CD4-positive, CD25-positive, alpha-beta regulatory T cell (primary cell): ENCODE results near the gene MYRF. TPM values are rescaled to one million over a fixed set of nuclear protein-coding genes. Genes with fewer than 3 reads are reported as not detected.
A peak's percentile ranks its signal among the peaks of the same experiment; 100 is the strongest.

Source experiments
- ATAC-seq, 2 donors: fragments of 150-1000 bp; cut with Tn5 transposase; one replicate each; pipeline ENCODE4 v1.10.0; 2021; ENCODE audit warnings: low read depth in 2 of 2, moderate number of reproducible peaks in 2 of 2, moderate library complexity in 1 of 2
- DNase-seq, 3 donors: peaks; one replicate each; pipeline versions ENCODE4 v3.0.0 to v3.0.0-alpha.2; 2012 to 2022; ENCODE audit warnings: mixed read lengths in 1 of 3
- H3K27ac ChIP-seq: one replicate; pipeline ENCODE4 v1.7.0; 2013; ENCODE audit warnings: mild to moderate bottlenecking, low read length; ENCODE audit not compliant: insufficient read depth, poor library complexity, severe bottlenecking
- H3K27me3 ChIP-seq: one replicate; pipeline ENCODE4 v1.7.0; 2013; ENCODE audit warnings: low read length; ENCODE audit not compliant: control insufficient read depth, insufficient read depth
- H3K36me3 ChIP-seq: one replicate; pipeline ENCODE4 v1.7.0; 2013; ENCODE audit warnings: mild to moderate bottlenecking, low read length, moderate library complexity; ENCODE audit not compliant: control insufficient read depth, insufficient read depth
- H3K4me1 ChIP-seq: 2 replicates; pipeline ENCODE4 v1.7.0; 2013; ENCODE audit warnings: mild to moderate bottlenecking, low read length; ENCODE audit not compliant: insufficient read depth, control insufficient read depth, poor library complexity, severe bottlenecking
- H3K4me3 ChIP-seq: one replicate; pipeline ENCODE4 v1.7.0; 2013; ENCODE audit warnings: low read depth, mild to moderate bottlenecking, low read length, moderate library complexity
- H3K9me3 ChIP-seq, 2 experiments: 1 replicate in 1 of 2; 2 replicates in 1 of 2; pipeline ENCODE4 v1.7.0; 2013; ENCODE audit warnings: low read length in 2 of 2, mild to moderate bottlenecking in 1 of 2, moderate library complexity in 1 of 2; ENCODE audit not compliant: control insufficient read depth in 2 of 2
- H3K27ac Mint-ChIP-seq, 3 donors: one replicate each; pipeline ENCODE4 v1.8.0; 2020 to 2022; ENCODE audit warnings: mild to moderate bottlenecking in 3 of 3, mixed read lengths in 3 of 3, moderate library complexity in 2 of 3
- H3K27me3 Mint-ChIP-seq: one replicate; pipeline ENCODE4 v1.8.0; 2022; ENCODE audit warnings: mild to moderate bottlenecking, mixed read lengths
- H3K36me3 Mint-ChIP-seq: one replicate; pipeline ENCODE4 v1.8.0; 2020; ENCODE audit warnings: mixed read lengths
- H3K4me1 Mint-ChIP-seq, 4 donors: one replicate each; pipeline ENCODE4 v1.8.0; 2020 to 2022; ENCODE audit warnings: mixed read lengths in 4 of 4, mild to moderate bottlenecking in 1 of 4
- H3K4me3 Mint-ChIP-seq, 4 donors: one replicate each; pipeline ENCODE4 v1.8.0; 2020 to 2022; ENCODE audit warnings: mild to moderate bottlenecking in 4 of 4, mixed read lengths in 4 of 4, moderate library complexity in 3 of 4
- H3K9me3 Mint-ChIP-seq, 7 donors: one replicate each; pipeline ENCODE4 v1.8.0; 2020 to 2022; ENCODE audit warnings: mixed read lengths in 7 of 7, mild to moderate bottlenecking in 3 of 7, moderate library complexity in 2 of 7
- polyA plus RNA-seq, 4 donors: library from polyadenylated mRNA; unstranded; fragments of 300-500 nt; fragmentation: Illumina TruSeq; gene quantifications; one replicate each; pipeline ENCODE4 v1.2.3, GENCODE V29; 2021
- total RNA-seq: library from RNA; stranded (reverse); gene quantifications from one replicate; pipeline ENCODE4 v1.2.3, GENCODE V29; 2022

The MYRF gene
- total and polyA plus RNA-seq, 5 donors from 2014 or later, result 0.20 to 0.74 (median 0.30) TPM; not detected in 2

DNA sequence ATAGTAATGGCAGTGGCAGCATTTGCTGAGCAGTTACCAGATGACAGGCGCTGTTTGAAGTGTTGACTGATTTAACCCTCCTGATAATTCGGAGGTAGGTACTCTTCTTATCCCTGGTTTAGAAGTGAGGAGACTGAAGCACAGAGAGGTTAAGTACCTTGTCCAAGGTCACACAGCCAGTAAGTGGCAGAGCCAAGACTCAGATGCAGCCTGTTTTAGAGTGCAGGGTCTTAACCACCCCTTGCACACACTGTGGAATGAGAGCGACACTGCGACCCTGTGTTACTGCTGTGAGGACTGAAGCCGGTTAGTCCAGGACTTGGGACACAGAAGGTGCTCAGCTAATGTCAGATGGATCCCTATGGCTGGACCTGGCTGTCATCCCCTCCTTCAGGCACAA lies 37.5 kb upstream of the MYRF start:
- Histone ChIP-seq H3K4me3 (no peak overlapping the region), H3K9me3 (no peaks in the 10 kb centered on the region), H3K27me3 (no peaks in the 10 kb centered on the region), H3K27ac (no peak overlapping the region), H3K36me3 (no peaks in the 10 kb centered on the region), H3K4me1 (no peaks in the 10 kb centered on the region)
- H3K27ac Mint-ChIP-seq, result no peak overlapping the region
- no peak for ATAC-seq
- H3K36me3 Mint-ChIP-seq, result no peaks in the 10 kb centered on the region
- no peaks in the 10 kb centered on the region for H3K9me3 Mint-ChIP-seq
- no peak for DNase-seq
- H3K4me3 Mint-ChIP-seq, result no peak overlapping the region
- H3K27me3 Mint-ChIP-seq, result no peaks in the 10 kb centered on the region
- no peaks in the 10 kb centered on the region for H3K4me1 Mint-ChIP-seq

GRCh38 chr11:61715867-61716266 lies 36.6 kb upstream of the MYRF start:
- no peak overlapping the region for H3K27ac ChIP-seq

GRCh38 chr11:61716478-61717285 lies 35.8 kb upstream of the MYRF start:
- H3K4me1 Mint-ChIP-seq, result no peaks in the 10 kb centered on the region
- Histone ChIP-seq H3K4me3 (no peak overlapping the region), H3K9me3 (no peaks in the 10 kb centered on the region), H3K36me3 (no peaks in the 10 kb centered on the region), H3K27me3 (no peaks in the 10 kb centered on the region), H3K4me1 (no peaks in the 10 kb centered on the region), H3K27ac (no peak overlapping the region)
- H3K9me3 Mint-ChIP-seq, result no peaks in the 10 kb centered on the region
- no peak overlapping the region for H3K27ac Mint-ChIP-seq
- H3K36me3 Mint-ChIP-seq, result no peaks in the 10 kb centered on the region
- peak overlapping the region in 1 of 4 donors; percentile 8 for H3K4me3 Mint-ChIP-seq
- ATAC-seq (no peak), DNase-seq (no peak)
- H3K27me3 Mint-ChIP-seq, result no peaks in the 10 kb centered on the region

More at GRCh38 chr11:61715867-61716266, 36.6 kb upstream of the MYRF start:
- H3K9me3 Mint-ChIP-seq, result no peaks in the 10 kb centered on the region
- H3K27ac Mint-ChIP-seq, result no peak overlapping the region
- Histone ChIP-seq H3K27me3 (no peaks in the 10 kb centered on the region), H3K4me3 (no peak overlapping the region), H3K4me1 (no peaks in the 10 kb centered on the region), H3K36me3 (no peaks in the 10 kb centered on the region), H3K9me3 (no peaks in the 10 kb centered on the region)
- no peaks in the 10 kb centered on the region for H3K27me3 Mint-ChIP-seq
- DNase-seq (no peak), ATAC-seq (no peak)
- no peak overlapping the region for H3K4me3 Mint-ChIP-seq
- no peaks in the 10 kb centered on the region for H3K4me1 Mint-ChIP-seq
- H3K36me3 Mint-ChIP-seq, result no peaks in the 10 kb centered on the region

GRCh38 chr11:61717286-61718033 lies 35.0 kb upstream of the MYRF start:
- Histone ChIP-seq H3K4me3 (no peak overlapping the region), H3K27me3 (no peaks in the 10 kb centered on the region), H3K27ac (no peak overlapping the region), H3K36me3 (no peaks in the 10 kb centered on the region), H3K9me3 (no peaks in the 10 kb centered on the region), H3K4me1 (no peaks in the 10 kb centered on the region)
- Mint-ChIP-seq H3K27me3 (no peaks in the 10 kb centered on the region), H3K4me1 (no peaks in the 10 kb centered on the region), H3K36me3 (no peaks in the 10 kb centered on the region), H3K9me3 (no peaks in the 10 kb centered on the region), H3K4me3 (peak overlapping the region in 1 of 4 donors; percentile 8), H3K27ac (no peak overlapping the region)
- no peak for ATAC-seq
- no peak for DNase-seq

- H3K4me1 ChIP-seq, result no peaks in the 10 kb centered on the region
- no peak overlapping the region for H3K4me3 ChIP-seq
- H3K27ac ChIP-seq, result no peak overlapping the region
- no peaks in the 10 kb centered on the region for H3K9me3 ChIP-seq
- H3K9me3 Mint-ChIP-seq, result no peaks in the 10 kb centered on the region
- no peaks in the 10 kb centered on the region for H3K27me3 ChIP-seq
- no peaks in the 10 kb centered on the region for H3K27me3 Mint-ChIP-seq
- no peak overlapping the region for H3K4me3 Mint-ChIP-seq
- ATAC-seq (no peak), DNase-seq (no peak)
- no peaks in the 10 kb centered on the region for H3K36me3 ChIP-seq
- H3K4me1 Mint-ChIP-seq, result no peaks in the 10 kb centered on the region
- no peak overlapping the region for H3K27ac Mint-ChIP-seq
- H3K36me3 Mint-ChIP-seq, result no peaks in the 10 kb centered on the region
These were observed 34.3 kb upstream of the MYRF start for GRCh38 chr11:61718046-61718531.

DNA sequence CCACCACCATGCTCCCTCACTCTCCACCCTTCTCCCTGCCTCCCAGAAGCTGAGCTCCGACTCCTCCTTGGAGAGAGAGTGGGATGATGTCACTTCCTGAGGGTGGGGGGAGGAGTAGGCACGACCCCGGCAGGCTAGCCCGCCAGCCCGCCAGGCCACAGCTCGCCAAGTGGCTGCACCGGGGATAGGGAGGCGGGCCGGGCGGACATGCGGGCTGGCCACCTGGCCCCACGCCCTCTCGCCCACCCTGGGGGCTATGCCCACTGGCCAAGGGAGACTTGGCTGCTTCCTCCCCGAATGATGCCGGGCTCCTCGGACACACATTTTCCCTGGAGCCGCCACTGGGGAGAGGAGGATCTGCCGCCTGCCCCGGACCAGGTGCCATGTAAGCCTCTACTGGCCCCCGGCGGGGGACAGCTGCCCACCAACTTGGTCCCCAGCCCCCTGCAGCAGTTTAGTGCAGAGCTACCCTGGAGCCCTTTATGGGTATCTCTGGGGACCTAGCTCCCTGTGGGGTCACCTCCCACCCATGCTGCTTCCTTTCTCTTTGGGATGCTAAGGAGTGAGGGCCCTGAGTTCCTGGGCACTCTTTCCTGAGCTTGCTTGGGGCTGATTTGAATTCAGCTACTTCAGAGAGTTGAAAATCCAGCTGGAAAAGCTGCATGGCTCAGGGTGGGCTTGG lies 33.7 kb upstream of the MYRF start:
- H3K4me1 Mint-ChIP-seq, result no peaks in the 10 kb centered on the region
- H3K9me3 Mint-ChIP-seq, result no peaks in the 10 kb centered on the region

DNA sequence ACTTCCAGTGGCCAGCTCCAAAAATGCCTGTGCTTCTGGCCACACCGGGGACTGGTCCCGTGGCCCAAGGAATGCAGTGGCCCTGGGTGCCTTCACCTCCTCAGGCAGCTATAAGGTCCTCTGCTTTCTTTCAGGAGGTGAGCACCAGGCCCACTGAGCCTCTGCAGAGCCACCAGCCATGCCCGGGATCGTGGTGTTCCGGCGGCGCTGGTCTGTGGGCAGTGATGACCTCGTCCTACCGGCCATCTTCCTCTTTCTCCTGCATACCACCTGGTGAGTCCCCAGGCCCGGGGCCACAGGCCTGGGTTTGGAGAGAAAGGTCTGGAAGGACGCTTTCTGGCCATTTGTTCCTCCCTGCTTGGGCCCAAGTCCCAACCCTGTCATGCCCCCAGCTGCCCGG lies 32.5 kb upstream of the MYRF start:
- Mint-ChIP-seq H3K36me3 (no peaks in the 10 kb centered on the region), H3K9me3 (no peaks in the 10 kb centered on the region), H3K27ac (no peak overlapping the region), H3K27me3 (no peaks in the 10 kb centered on the region), H3K4me3 (no peak overlapping the region), H3K4me1 (no peaks in the 10 kb centered on the region)
- Histone ChIP-seq H3K4me1 (no peaks in the 10 kb centered on the region), H3K4me3 (no peak overlapping the region), H3K27me3 (no peaks in the 10 kb centered on the region), H3K9me3 (no peaks in the 10 kb centered on the region), H3K27ac (no peak overlapping the region), H3K36me3 (no peaks in the 10 kb centered on the region)
- DNase-seq (no peak), ATAC-seq (no peak)

More for the DNA sequence above, 33.7 kb upstream of the MYRF start:
- ATAC-seq (no peak), DNase-seq (no peak)
- H3K27me3 Mint-ChIP-seq, result no peaks in the 10 kb centered on the region
- no peak overlapping the region for H3K27ac Mint-ChIP-seq
- Histone ChIP-seq H3K9me3 (no peaks in the 10 kb centered on the region), H3K36me3 (no peaks in the 10 kb centered on the region), H3K4me3 (no peak overlapping the region), H3K27ac (no peak overlapping the region), H3K27me3 (no peaks in the 10 kb centered on the region), H3K4me1 (no peaks in the 10 kb centered on the region)
- no peak overlapping the region for H3K4me3 Mint-ChIP-seq
- no peaks in the 10 kb centered on the region for H3K36me3 Mint-ChIP-seq
